ENCODE data around the gene IPO9.

IPO9 gene

GRCh38 chr1:201907621-201908020, 78.7 kb downstream of the IPO9 start:
- DNase-seq = no peak

GRCh38 chr1:201911826-201912571, 83.0 kb downstream of the IPO9 start:
- DNase-seq = no peak

GRCh38 chr1:201912832-201913231, 83.9 kb downstream of the IPO9 start:
- no peak for DNase-seq

- DNase-seq = no peak
Observed at GRCh38 chr1:201914456-201915235, 85.7 kb downstream of the IPO9 start.

- no peak for DNase-seq
Observed at GRCh38 chr1:201916649-201917249, 87.8 kb downstream of the IPO9 start.

- no peak for DNase-seq
Observed at GRCh38 chr1:201917362-201918033, 88.5 kb downstream of the IPO9 start.

- DNase-seq = no peak
Observed at GRCh38 chr1:201918343-201918742, 89.4 kb downstream of the IPO9 start.

GRCh38 chr1:201921952-201922558, 93.1 kb downstream of the IPO9 start:
- no peak for DNase-seq

GRCh38 chr1:201925301-201925567, 96.3 kb downstream of the IPO9 start:
- no peak for DNase-seq

GRCh38 chr1:201925981-201926645, 97.2 kb downstream of the IPO9 start:
- DNase-seq = no peak

- DNase-seq = no peak
Observed at GRCh38 chr1:201928266-201928665, 99.3 kb downstream of the IPO9 start.

GRCh38 chr1:201930137-201930536, 101.2 kb downstream of the IPO9 start:
- no peak for DNase-seq

GRCh38 chr1:201930803-201931202, 101.8 kb downstream of the IPO9 start:
- no peak for DNase-seq

Measured in CD4-positive, alpha-beta T cell treated with Interleukin-21 for 1 hour (primary cell).